NB4 (cell line): Measurements from ENCODE around the gene C13orf46.

ENCODE experiments used
- DNase-seq: peaks from one replicate; pipeline ENCODE4 v3.0.0; 2010; ENCODE audit warnings: low read depth
- H3K4me3 ChIP-seq: one replicate; pipeline ENCODE4 v1.5.1; 2011; ENCODE audit warnings: mild to moderate bottlenecking, low read depth, low read length, moderate library complexity
- CTCF ChIP-seq: IDR thresholded peaks from one replicate; pipeline ENCODE4 v1.5.1; 2012; ENCODE audit warnings: low read depth, low read length
- MAX ChIP-seq: IDR thresholded peaks from 2 replicates; pipeline ENCODE4 v1.6.1; 2011; ENCODE audit warnings: low read depth, low read length
- MYC ChIP-seq: IDR thresholded peaks from 2 replicates; pipeline ENCODE4 v1.6.1; 2011; ENCODE audit warnings: low read depth, low read length
- POLR2A ChIP-seq: IDR thresholded peaks from 2 replicates; pipeline ENCODE4 v1.6.1; 2011; ENCODE audit warnings: mild to moderate bottlenecking; ENCODE audit not compliant: insufficient read length; ENCODE audit errors: extremely low read depth

Gene C13orf46

GRCh38 chr13:113933901-113934300, 40.0 kb downstream of the C13orf46 start:
- DNase-seq = no peak
- no peak overlapping the region for H3K4me3 ChIP-seq
- TF ChIP-seq POLR2A = no peak
- no peak for TF ChIP-seq MYC
- TF ChIP-seq MAX = no peak
- TF ChIP-seq CTCF = no peak

GRCh38 chr13:113931841-113932459, 41.9 kb downstream of the C13orf46 start:
- no peak for DNase-seq
- H3K4me3 ChIP-seq = no peak overlapping the region
- no peak for TF ChIP-seq MYC
- no peak for TF ChIP-seq MAX
- no peak for TF ChIP-seq POLR2A
- TF ChIP-seq CTCF = no peak

- DNase-seq = peak; percentile 83
- no peak overlapping the region for H3K4me3 ChIP-seq
- TF ChIP-seq CTCF (no peak), MYC (peak; percentile 33; the same call in 1 of the 2 replicates), POLR2A (no peak), MAX (peak; percentile 89)
Measured at GRCh38 chr13:113930671-113931637, 42.9 kb downstream of the C13orf46 start.

- no peak overlapping the region for H3K4me3 ChIP-seq
- DNase-seq = no peak
- TF ChIP-seq POLR2A = no peak
- no peak for TF ChIP-seq CTCF
- no peak for TF ChIP-seq MYC
- TF ChIP-seq MAX = no peak
Measured at GRCh38 chr13:113929628-113930615, 44.0 kb downstream of the C13orf46 start.
